ELR (cell line): ENCODE data around the gene TNIK.

Source experiments
- DNase-seq: peaks from one replicate; pipeline ENCODE4 v3.0.0-alpha.2; 2015; ENCODE audit warnings: low read depth

Gene TNIK

DNA sequence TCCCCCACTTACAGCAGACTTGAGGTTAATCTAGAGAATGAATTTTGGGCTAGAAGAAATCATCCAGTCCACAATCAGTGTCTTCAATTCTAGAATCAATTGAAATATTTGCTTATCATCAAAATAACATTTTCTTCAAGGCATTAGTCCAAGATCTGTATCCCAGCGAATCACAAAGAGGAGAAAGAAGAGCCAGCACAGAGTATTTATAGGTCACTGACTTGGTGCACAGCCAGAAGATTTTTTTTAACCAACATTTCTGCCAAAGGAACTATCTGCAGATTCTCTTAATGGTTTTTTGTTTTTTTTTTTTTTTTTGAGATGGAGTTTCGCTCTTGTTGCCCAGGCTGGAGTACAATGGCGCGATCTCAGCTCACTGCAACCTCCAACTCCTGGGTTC, 178.2 kb downstream of the TNIK start:
- no peak for DNase-seq

DNA sequence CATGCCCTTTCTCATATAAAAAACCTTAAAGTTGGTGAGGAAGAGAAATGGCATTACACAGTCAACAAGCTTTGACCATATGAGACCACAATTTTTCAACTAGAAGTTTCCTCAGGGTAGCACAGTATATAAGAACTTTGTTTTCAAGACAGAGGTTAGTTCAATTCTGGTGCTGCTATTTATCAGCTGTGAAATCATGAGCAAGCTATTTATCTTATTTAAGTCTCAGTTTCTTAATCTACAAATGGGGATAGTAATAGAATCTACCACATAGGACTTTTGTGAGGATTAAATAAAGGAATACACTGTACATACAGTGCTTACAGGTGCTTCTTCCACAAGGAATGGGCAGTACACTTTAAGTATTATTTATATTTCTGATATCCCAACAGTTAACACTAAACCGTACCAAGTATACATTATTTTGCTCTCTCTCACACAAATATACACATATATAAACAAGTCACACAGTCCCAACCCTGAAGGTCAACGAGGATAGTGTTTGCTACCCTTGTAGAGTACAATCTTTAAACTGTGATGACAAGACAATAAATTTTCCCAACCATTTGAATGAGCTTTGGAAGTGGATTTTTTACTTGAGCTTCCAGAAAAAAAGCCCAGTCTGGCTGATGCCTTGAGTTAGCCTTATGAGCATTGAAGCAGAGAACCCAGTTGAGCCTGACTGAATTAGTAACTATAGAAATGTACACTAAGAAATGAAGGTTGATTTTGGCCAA, 178.8 kb downstream of the TNIK start:
- DNase-seq: no peak

DNA sequence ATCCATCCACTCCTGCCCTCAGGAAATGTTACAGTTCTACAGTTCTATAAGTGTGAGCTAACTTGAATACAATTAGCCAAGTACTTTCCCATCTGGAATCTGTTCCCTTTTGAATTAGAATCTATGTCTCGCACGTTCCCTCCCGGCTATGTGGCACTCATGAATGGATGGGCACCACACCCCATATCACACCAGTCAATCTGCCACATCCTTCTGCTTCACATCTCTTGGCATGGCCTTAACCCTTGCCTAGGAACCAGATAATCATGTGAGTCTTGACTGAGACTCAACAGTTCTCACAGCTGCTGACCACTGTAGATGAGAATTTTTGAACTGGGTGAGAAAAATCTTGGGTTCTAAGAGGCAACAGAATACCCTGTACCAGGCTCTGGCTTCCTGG, 180.2 kb downstream of the TNIK start:
- DNase-seq: no peak

DNA sequence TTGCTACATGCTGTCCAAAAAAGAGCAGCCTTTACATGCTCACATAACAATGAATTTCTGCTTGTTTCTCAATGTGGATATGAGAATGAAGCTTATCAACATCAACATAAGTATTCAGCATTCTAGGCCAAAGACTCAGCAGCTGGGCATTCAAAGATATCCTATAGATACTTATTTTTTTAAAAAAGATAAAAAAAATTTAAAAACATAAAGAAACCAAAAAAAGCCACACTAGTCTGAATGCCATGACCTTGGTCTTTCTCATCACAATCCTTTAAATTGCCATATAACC, 182.0 kb downstream of the TNIK start:
- DNase-seq: no peak

DNA sequence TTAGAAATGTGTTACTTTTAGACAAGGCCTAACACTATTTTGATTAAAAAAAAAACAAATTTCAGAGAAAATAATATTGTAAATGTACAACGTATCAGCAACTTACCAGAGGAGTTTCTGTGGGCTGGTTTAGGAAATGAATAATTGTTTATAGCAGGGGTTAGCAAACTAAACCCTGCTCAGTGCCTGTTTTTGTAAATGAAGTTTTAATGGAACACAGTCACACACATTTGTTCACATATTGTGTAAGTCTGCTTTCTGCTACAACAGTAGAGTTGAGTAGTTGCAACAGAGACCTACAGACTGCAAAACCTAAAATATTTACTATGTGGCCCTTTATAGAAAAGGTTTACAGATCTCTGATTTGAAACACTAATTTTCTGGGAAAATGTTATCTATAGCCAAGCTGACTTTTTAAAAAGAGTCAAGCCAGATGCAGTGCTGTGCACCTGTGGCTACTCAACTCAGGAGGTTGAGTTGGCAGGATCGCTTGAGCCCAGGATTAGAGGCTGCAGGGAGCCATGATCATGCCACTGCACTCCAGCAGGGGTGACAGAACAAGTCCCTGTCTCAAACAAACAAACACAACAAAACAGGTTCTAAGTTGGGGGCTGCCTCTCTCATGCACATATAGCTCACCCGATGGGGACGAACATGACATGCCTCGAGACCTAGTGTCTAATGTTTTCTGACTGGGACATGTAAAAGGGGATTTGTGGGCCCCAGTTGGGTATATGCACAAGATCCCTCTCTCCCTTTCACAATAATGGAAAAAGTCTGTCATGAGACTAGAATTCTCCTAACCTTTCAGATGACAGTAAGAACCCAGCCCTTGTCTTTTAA, 182.5 kb downstream of the TNIK start:
- DNase-seq: no peak

DNA sequence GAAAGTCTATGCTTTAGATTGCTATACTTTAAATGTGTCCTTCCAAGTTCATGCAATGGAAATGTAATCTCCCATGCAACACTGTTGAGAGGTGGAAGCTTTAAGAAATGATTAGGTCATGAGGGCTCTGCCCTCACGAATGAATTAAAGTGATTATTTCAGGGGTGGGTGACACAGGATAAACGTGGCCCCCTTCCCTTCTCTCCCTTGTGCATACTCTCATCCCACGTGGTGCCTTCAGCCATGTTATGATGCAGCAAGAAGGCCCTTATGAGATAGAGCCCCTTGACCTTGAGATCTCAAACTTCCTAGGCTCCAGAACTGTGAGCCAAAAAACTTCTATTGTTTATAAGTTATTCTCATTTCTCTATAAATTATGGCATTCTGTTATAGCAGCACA, 183.3 kb downstream of the TNIK start:
- no peak for DNase-seq

DNA sequence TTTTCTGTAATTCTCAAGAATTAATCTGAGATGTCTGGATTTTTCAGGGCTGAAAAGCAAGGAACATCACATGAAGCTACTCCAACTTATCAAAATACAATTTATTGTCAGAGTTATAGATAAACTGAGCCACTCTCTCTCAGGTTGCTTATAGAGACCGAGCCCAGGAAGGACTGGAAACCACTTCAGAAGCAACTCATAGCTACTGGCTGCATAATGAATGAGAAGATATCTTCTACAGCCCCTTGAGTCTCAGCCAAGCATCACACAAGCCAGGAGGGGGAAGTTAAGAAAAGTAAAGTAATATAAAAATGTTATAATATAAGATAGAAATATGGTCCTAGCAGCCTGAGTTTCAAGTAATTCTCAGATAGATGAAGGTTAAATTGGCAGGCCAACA, 186.0 kb downstream of the TNIK start:
- no peak for DNase-seq

DNA sequence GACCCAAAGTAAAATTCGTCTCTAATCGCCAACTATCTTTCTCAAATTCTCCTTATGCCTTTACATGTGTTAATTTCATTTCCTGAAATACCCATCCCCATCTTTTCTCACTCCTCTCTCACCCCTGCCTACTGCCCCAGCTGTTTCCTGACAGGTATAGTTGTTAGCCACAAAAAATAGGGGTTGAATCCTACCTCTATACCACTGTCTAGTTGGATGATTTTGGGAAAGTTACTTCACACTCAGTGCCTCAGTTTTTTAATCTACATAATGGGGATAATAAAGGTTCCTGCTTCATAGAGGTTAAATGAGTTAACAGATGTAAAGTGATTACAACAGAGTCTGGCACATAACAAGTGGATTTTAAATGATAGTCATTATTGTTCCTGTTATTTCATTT, 189.7 kb downstream of the TNIK start:
- DNase-seq: no peak

DNA sequence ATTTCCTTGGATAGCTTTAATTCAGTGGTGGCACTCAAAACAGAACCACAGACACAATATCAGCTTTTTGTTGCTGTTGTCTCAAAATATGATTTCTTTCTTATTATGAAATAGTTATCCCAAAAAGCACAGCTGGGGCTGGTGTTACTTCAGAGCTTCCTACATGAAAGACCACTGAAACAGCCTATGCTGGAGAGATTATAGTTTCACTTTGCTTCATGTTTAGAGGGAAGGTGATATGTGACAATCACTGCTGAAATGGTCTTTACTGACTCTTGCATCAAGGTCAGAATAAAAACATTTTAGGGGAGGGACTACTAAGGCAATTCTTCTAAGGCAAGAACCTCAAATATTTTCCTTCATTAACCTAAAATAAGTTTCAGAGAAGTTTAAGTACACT, 190.7 kb downstream of the TNIK start:
- no peak for DNase-seq

DNA sequence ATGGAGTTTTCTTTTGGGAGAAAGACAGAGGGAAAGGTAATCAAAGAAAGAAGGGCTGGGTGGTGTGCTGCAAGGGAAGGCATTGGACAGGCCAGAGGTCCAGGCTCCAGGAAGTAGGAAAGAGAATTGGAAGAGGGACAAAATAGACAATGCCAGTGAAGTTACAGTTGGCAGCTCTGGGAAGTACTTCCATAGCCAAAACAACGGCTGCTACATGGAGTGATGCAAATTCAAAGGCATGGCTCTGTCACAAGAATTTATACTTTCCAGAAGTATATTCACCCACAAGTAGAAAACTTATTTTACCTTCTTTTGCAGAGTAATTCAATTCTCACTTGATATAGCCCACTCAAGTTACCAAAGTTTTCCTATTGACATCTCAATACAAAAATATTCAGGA, 191.5 kb downstream of the TNIK start:
- DNase-seq: no peak

DNA sequence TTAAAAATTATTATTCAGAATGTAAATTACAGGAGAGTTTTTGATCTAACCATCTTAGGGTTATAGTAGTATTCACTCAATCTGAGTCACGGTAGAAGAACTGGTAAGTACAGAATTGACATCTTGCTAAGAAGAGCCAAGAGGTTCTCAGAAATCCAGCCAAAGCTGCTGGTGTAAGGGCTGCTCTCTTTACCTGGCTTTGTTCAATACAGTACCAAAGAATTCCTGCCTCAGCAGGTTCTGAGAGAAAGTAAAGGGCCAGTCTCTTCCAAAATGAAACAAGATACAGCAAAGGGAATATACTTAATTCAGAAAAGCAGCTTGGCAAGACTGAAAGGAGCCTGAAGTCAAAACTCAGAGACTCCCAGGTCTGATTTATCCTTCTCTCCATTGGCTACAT, 193.1 kb downstream of the TNIK start:
- no peak for DNase-seq

DNA sequence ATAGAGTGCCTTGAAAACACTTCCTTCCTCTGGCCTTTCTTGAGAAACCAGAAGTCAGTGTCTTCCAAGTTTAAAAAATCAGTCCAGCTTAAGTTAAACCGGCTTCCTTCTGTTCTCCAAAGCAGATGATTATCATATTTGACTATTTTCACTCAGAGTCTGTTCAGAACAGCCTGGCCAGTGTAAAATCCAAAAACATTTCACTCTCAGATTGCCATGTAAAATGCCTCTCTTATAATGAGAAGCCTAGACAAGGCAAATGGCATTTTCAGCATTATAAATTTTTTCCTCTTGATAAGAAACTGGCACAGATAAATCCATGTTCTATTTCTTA, 193.5 kb downstream of the TNIK start:
- no peak for DNase-seq

DNA sequence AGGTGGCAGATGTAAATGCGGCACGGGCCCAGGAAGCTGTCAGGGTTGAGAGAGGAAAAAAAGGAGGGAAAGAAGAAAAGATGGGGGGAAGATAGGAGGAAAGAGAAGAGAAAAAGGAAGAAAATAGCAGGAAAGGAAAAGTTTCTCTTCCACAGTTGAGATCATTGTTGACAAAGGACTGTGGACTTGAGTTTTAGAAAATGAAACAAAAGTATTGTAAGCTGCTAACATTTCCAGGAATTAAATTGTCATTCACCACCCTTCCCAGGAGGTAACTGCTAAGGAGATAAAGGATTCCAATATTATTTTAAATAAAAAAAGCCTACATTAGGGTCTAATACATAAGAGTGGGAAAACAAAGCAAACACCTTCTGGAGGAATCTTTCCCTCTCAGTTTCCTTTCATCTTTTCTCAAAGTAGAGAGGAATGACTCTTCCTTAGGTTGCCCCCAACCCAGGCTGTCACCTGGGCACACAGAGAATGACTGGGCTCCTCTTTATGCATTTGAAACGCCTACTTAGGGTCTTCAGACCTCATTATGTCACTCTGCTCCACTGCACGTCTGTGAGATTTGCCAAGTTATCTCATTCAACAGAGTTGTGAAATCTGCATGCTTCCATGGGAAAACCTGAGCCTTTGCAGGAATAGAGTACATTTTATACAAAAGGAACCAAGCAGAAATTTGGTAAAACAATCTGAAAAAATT, 194.0 kb downstream of the TNIK start:
- DNase-seq: no peak

DNA sequence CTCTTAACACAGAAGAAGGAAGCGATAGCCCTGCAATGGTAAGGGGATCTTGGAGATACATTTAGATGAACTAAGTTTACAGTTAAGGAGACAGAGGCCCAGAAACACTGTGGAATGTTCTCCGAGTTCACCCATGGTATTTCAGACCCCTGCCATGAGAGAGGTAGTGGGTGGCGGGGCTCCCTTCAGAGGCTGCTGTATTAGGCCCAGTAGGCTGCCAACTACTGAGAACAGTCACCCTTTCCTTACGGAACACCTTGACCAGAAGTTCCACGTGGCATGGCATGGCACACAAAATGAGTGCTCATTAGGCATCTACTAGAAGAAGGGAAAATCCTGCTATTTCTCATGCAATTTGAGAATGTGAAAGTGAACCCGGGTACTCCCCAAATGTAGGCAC, 195.4 kb downstream of the TNIK start:
- DNase-seq: no peak

DNA sequence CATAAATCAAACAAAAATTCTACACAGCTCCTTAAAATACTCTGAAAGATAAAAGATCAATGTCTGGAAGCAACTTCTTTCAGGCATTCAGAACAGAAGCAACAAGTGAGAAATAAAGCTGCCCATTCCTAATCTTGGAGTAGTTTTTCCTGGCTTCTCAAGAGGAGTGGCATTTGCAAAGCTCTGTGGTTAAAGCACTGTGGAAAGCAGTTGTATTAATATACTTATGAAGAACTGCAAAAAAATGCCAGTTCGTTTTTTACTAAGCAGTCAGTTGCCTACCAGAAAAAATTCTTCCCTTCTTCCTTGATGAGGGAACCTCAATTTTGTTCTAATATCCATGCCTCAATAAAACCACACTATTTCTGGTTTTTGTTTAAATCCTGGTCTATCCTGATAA, 197.8 kb downstream of the TNIK start:
- no peak for DNase-seq

DNA sequence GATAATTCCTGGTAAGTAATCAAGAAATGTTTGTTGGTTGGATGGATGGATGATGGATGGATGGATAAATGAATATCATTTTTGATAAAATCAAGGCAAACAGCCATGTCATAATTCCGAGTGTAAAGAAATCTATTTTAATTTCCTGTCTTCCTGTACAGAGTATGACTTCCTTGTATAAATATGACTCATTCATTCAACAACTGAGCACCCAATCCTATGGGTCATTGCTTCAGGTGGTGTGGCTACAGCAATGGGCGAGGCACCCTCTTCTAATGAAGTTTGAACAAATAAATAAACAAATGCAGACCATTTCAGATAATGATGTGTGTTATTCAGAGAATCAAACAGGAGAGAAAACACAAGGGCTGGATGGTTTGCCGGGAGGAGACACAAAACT, 198.7 kb downstream of the TNIK start:
- DNase-seq: peak; percentile 58

DNA sequence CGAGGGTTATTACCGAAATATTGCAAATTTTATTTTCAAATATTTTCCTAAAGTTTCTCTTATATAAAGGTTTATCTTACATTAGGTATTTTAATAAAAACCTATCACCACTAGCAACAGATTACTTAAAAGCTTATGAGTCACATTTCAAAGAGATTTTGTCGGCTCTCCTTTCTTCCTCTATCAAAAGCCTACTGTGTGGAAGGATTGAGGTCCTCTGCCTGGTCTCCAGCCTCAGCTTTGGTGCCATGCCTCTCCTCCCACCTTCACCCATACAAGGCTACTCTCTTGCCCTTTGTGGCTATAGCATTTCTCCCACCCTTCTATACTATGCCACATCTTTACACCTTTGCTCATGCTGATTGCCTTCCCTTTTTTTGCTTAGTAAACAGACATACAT, 199.3 kb downstream of the TNIK start:
- no peak for DNase-seq

DNA sequence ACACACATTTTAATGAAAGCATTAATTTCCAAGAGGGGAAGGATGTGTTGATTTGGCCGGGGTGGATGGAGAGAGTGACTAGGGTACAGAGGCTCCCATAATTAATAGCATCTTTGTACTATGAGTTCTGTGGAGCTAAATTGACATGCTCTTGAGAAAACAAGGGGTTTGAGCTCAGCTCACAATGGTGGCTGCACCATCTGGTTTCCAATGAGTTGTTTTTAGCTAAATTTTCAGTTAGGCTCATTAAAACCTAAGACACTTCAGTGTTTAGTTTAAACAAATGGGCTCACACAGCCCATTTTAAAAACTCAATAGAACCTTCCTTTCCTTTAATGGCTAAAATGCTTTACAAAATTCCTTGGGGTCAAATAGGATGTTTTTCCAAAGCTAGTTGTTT, 199.7 kb downstream of the TNIK start:
- DNase-seq: no peak

DNA sequence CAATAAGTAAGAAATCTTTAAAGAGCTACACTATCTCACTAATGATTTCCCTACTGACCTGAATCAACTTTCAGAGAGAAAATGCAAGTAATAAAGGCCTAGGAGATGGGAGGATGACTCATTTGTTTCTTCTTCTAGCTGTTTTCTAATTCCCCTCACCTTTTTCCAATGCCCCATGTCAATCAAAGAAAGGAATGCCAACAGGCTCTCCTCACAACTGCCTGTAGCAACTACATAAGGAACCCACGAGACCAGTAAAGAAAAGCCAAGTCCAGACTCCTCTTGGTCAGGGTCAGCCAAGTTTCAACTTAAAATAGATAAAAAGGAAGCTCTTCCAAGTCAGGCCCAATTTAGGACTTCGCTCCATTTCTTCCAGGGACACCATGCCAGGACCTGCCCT, 201.9 kb downstream of the TNIK start:
- DNase-seq: peak; percentile 22

DNA sequence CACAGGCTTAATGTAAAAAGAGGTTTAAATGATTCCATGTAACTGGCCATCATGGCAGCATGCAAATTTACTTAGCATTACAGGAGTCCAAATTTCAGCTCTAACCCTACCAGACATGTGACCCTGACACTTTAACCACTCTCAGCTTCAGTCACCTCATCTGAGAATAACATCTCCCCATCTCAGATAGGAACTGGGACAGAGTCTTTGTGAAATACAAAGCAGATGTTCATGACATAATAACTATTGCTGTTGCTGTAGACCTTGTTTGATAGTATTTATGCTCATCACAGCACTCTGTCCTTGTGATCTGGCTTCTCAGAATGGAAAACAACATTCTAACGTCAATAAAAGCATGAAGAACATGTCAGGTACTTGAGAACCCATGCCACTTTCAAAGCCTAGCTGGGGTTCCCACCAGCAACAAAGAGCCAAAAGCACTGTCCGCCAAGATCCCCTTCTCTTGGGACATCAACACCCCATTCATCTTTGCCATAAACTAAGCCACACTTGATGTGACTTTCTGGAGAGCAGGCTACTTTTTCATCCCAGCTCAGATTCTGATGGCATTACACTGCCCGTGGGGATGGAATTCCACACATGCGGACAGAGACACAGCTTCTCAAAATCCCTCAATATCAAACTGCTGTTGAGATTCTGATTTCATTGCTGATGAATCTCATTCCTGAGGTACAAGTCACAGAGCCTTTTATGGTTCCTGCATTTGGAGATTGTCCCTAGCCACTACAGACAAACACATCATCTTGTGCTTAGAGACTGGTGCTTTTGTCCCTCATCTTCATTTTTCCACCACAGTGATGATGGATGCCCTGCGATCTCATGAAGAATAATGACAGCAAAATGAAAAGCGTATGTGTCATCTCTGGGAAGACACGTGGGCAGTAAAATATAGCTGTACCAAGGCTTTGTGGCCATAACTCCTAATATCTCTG, 202.7 kb downstream of the TNIK start:
- peak; percentile 67 for DNase-seq

DNA sequence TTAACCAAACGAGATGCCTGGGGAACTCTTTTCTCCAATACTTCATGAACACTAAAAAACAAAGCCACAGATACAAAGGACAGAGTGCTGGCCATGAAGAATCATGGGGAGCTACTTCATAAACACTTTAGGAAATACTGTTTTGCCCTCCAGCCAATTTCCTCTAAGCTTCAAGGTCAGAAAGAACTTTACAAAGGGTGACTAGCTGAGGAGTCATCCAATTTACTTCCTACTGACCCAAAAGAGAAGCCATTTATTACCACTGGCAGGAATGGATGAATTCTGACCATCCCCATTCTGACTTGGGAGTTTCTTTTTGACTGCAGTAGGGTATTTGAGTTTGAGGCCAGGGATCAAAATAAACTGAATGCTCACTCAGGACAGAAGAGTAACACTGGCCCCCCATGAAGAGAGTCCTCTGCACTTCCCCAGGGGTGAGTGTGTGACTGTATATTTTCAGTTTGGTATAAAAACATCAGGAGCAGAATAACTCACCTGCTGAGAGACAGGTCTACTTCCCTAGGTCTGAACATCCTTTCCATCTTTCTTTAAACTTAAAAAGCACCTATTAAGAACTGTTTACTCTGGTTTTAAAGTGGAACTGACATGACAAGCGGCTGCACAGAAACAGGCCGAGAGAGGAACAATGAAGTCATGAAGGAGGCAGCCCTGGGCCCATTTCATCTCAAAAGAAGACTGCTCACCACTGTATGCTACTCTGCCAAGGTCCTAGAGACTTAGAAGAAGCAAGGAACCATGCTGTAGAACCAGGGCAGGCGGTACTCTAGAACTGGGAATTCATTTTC, 203.6 kb downstream of the TNIK start:
- peak; percentile 75 for DNase-seq
